ENCODE results near the gene ABI1.
"Not testable (repeated sequence)": the region's sequence is repeated elsewhere in the genome, so short reads cannot be mapped to it uniquely, and the experiment has no call there.

The ABI1 gene

GRCh38 chr10:26860443-26861204, at the start of gene ABI1:
Gene ABI1, minus strand, starts transcription at chr10:26860958. Its CDS starts 95 bp downstream, at chr10:26860863.
- peak; percentile 94 for DNase-seq (ENCODE audit: low read depth, low spot score)

- no peak for DNase-seq (ENCODE audit: low read depth, low spot score)
These were observed 49.0 kb upstream of the ABI1 start for GRCh38 chr10:26909753-26910152.

GRCh38 chr10:26905253-26905781, 44.6 kb upstream of the ABI1 start:
- DNase-seq (ENCODE audit: low read depth, low spot score): not testable (repeated sequence)

GRCh38 chr10:26903431-26904217, 42.9 kb upstream of the ABI1 start:
- no peak for DNase-seq (ENCODE audit: low read depth, low spot score)

GRCh38 chr10:26892306-26892923, 31.7 kb upstream of the ABI1 start:
- DNase-seq (ENCODE audit: low read depth, low spot score): not testable (repeated sequence)

- DNase-seq (ENCODE audit: low read depth, low spot score): peak; percentile 15
These were observed 30.2 kb upstream of the ABI1 start for GRCh38 chr10:26890956-26891355.

- no peak for DNase-seq (ENCODE audit: low read depth, low spot score)
These were observed 27.0 kb upstream of the ABI1 start for GRCh38 chr10:26887611-26888215.

- peak; percentile 47 for DNase-seq (ENCODE audit: low read depth, low spot score)
These were observed 21.0 kb upstream of the ABI1 start for GRCh38 chr10:26881600-26882331.

- DNase-seq (ENCODE audit: low read depth, low spot score): no peak
These were observed 19.0 kb upstream of the ABI1 start for GRCh38 chr10:26879744-26880143.

GRCh38 chr10:26870766-26871165, 10.0 kb upstream of the ABI1 start:
- no peak for DNase-seq (ENCODE audit: low read depth, low spot score)

GRCh38 chr10:26869528-26869927, 8.8 kb upstream of the ABI1 start:
- no peak for DNase-seq (ENCODE audit: low read depth, low spot score)

GRCh38 chr10:26863351-26864076, 2.8 kb upstream of the ABI1 start:
- no peak for DNase-seq (ENCODE audit: low read depth, low spot score)

- no peak for DNase-seq (ENCODE audit: low read depth, low spot score)
These were observed 644 bp upstream of the ABI1 start for GRCh38 chr10:26861205-26861998.

GRCh38 chr10:26860102-26860442, 686 bp downstream of the ABI1 start:
- no peak for DNase-seq (ENCODE audit: low read depth, low spot score)

- no peak for DNase-seq (ENCODE audit: low read depth, low spot score)
These were observed 1.3 kb downstream of the ABI1 start for GRCh38 chr10:26859241-26860101.

GRCh38 chr10:26858707-26859034, 2.1 kb downstream of the ABI1 start:
- no peak for DNase-seq (ENCODE audit: low read depth, low spot score)

- no peak for DNase-seq (ENCODE audit: low read depth, low spot score)
These were observed 2.6 kb downstream of the ABI1 start for GRCh38 chr10:26857991-26858706.

- not testable (repeated sequence) for DNase-seq (ENCODE audit: low read depth, low spot score)
These were observed 3.2 kb downstream of the ABI1 start for GRCh38 chr10:26857553-26857952.
